Spinal cord (tissue), 10 donors: ENCODE measurements around the gene OSBPL2. TPM values are rescaled to one million over a fixed set of nuclear protein-coding genes. Genes with fewer than 3 reads are reported as not detected.

Source experiments
- DNase-seq, 6 donors: peaks; one replicate each; pipeline versions ENCODE4 v3.0.0 to v3.0.0-alpha.2; 2013 to 2015; ENCODE audit warnings: low spot score in 6 of 6, low read depth in 4 of 6
- H3K27ac ChIP-seq: one replicate; pipeline ENCODE4 v1.5.1; 2013; ENCODE audit warnings: low read depth, low read length, control low read depth
- H3K27me3 ChIP-seq: one replicate; pipeline ENCODE4 v1.6.1; 2013; ENCODE audit warnings: low read length; ENCODE audit not compliant: control insufficient read depth, insufficient read depth
- H3K36me3 ChIP-seq: one replicate; pipeline ENCODE4 v1.6.1; 2013; ENCODE audit warnings: low read length; ENCODE audit not compliant: control insufficient read depth, insufficient read depth
- H3K4me1 ChIP-seq: one replicate; pipeline ENCODE4 v1.6.1; 2013; ENCODE audit warnings: low read length; ENCODE audit not compliant: control insufficient read depth, insufficient read depth
- H3K4me3 ChIP-seq: one replicate; pipeline ENCODE4 v1.5.1; 2013; ENCODE audit warnings: low read depth, low read length, control low read depth
- H3K9me3 ChIP-seq: one replicate; pipeline ENCODE4 v1.6.1; 2013; ENCODE audit warnings: low read length; ENCODE audit not compliant: control insufficient read depth, insufficient read depth
- WGBS: methylation state at CpG from one replicate; pipeline ENCODE4 v1.1.5; 2013; ENCODE audit warnings: missing lambda C conversion rate; ENCODE audit not compliant: insufficient coverage; 5-methylcytosine and 5-hydroxymethylcytosine counted together
- long read RNA-seq, 4 donors: transcript quantifications; one replicate each; lab custom pipeline, GENCODE V29; 2026
- polyA plus RNA-seq, 2 donors: library from polyadenylated mRNA; unstranded; fragments of 120-200 nt; gene quantifications; one replicate each; pipeline ENCODE4 v1.2.1, GENCODE V29; 2013; ENCODE audit not compliant: insufficient read length in 2 of 2
- total RNA-seq, 2 donors: library from RNA; depleted of rRNA in 1 of 2; stranded (reverse); fragments of 120-200 nt in 1 of 2; fragments of >200 nt in 1 of 2; gene quantifications; one replicate each; pipeline versions ENCODE4 v1.2.3 to v1.2.4, GENCODE V29; 2013 to 2014
- donor health status: healthy.

Gene OSBPL2
- 10 to 100 TPM; 37.0 to 39.4 TPM for total RNA-seq
- polyA plus RNA-seq, result 10 to 100 TPM; 48.6 to 52.5 TPM
- long read RNA-seq, donor 1, full-length matches to known transcripts, result 14 of 14 reads
- long read RNA-seq, donor 1, partial matches to known transcripts, result 0 of 14 reads
- long read RNA-seq, donor 1, other reads (novel, unspliced or antisense), result 0 of 14 reads
- long read RNA-seq, donor 2, full-length matches to known transcripts, result 1 of 1 reads
- long read RNA-seq, donor 2, partial matches to known transcripts, result 0 of 1 reads
- long read RNA-seq, donor 2, other reads (novel, unspliced or antisense), result 0 of 1 reads
- long read RNA-seq, donor 3, full-length matches to known transcripts, result 5 of 5 reads
- long read RNA-seq, donor 3, partial matches to known transcripts, result 0 of 5 reads
- long read RNA-seq, donor 3, other reads (novel, unspliced or antisense), result 0 of 5 reads
- long read RNA-seq, donor 4, full-length matches to known transcripts, result 2 of 2 reads
- long read RNA-seq, donor 4, partial matches to known transcripts, result 0 of 2 reads
- long read RNA-seq, donor 4, other reads (novel, unspliced or antisense), result 0 of 2 reads

GRCh38 chr20:62237801-62238568 lies at the start of gene OSBPL2:
OSBPL2 (plus strand) TSS chr20:62238521; CDS start chr20:62256185, 17,664 bp downstream.
- Histone ChIP-seq H3K27me3 (no peaks in the 10 kb centered on the region), H3K27ac (no peak within 1 kb of the TSS), H3K4me1 (peaks cover 59% of the 10 kb centered on the region), H3K36me3 (peaks cover 11% of the 10 kb centered on the region), H3K9me3 (no peaks in the 10 kb centered on the region), H3K4me3 (peak within 1 kb of the TSS; percentile 59)
- peak; percentile 94 to 99 (median 96) for DNase-seq
- 2% methylated on average over 55 of the region's 55 CpGs for WGBS

GRCh38 chr20:62190639-62191411 lies 47.5 kb upstream of the OSBPL2 start:
- no peaks in the 10 kb centered on the region for H3K27me3 ChIP-seq
- H3K4me3 ChIP-seq, result no peak overlapping the region
- peaks cover 42% of the 10 kb centered on the region for H3K36me3 ChIP-seq
- no peak for DNase-seq
- WGBS, result 80% methylated on average over 17 of the region's 25 CpGs
- H3K4me1 ChIP-seq, result peaks cover 6% of the 10 kb centered on the region
- no peak overlapping the region for H3K27ac ChIP-seq
- no peaks in the 10 kb centered on the region for H3K9me3 ChIP-seq

DNA sequence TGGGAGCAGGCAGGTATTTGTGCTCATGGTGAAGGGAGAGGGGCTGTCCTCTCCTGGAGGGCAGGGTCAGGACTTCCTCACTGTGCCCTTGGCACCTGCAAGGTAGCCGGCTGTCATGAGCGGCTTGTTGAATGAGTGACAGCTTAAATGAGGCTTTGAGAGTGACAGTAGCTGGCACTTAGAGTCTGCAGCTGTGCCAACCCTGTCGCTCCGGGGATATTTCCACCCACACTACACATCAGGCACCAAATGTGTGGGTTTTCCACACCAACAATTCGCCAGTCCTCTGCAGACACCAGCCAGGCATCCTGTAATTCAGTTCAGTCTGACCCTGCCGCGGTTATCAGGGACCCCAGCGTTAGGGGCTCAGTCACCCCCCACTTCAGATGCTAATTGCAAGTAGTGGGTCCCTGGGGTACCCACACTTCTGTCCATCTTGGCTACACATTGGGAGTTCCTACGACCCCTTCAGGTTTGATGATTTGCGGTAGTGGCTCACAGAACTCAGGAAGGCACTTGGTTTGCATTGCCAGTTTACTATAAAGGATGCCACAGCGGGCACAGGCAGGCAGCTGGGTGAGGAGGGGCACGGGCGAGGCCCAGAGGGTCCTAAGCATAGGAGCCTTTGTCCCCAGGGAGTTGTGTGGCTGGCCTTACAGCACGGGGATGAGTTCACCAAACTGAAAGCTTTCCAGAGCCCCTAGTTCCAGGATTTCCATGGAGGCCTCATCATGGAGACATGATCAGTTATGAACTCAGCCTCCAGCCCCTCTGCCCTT lies 46.4 kb upstream of the OSBPL2 start:
- no peak overlapping the region for H3K4me3 ChIP-seq
- no peaks in the 10 kb centered on the region for H3K27me3 ChIP-seq
- WGBS, result 89% methylated on average over 13 of the region's 14 CpGs
- peak in 1 of 6 donors; percentile 12 for DNase-seq
- no peaks in the 10 kb centered on the region for H3K9me3 ChIP-seq
- peaks cover 6% of the 10 kb centered on the region for H3K4me1 ChIP-seq
- H3K36me3 ChIP-seq, result peaks cover 50% of the 10 kb centered on the region
- H3K27ac ChIP-seq, result no peak overlapping the region

DNA sequence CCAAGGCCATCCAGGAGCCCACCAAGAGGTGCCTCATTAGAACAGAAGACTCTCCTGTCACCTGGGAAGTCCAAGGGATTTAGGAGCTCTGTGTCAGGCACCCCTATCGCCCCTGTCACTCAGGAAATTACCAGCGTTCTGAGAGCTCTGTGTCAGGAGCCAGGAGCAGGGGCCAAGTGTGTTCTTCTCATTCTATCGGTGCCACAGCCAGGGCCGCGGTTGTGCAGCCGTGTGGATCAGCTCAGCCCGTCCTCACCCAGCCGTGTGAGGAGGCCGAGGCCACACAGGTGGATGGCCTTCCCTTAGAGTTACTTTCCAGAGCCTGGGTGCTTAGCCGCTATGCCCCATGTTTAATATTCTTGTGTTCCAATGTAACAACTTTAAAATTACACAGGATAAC lies 45.7 kb upstream of the OSBPL2 start:
- peaks cover 6% of the 10 kb centered on the region for H3K4me1 ChIP-seq
- H3K9me3 ChIP-seq, result no peaks in the 10 kb centered on the region
- no peak overlapping the region for H3K4me3 ChIP-seq
- no peak for DNase-seq
- peaks cover 51% of the 10 kb centered on the region for H3K36me3 ChIP-seq
- H3K27me3 ChIP-seq, result no peaks in the 10 kb centered on the region
- WGBS, result 89% methylated on average over 8 of the region's 10 CpGs
- no peak overlapping the region for H3K27ac ChIP-seq

- no peak overlapping the region for H3K27ac ChIP-seq
- 86% methylated on average over 19 of the region's 29 CpGs for WGBS
- H3K27me3 ChIP-seq, result no peaks in the 10 kb centered on the region
- DNase-seq, result no peak
- H3K9me3 ChIP-seq, result no peaks in the 10 kb centered on the region
- H3K4me1 ChIP-seq, result peaks cover 6% of the 10 kb centered on the region
- no peak overlapping the region for H3K4me3 ChIP-seq
- H3K36me3 ChIP-seq, result peaks cover 58% of the 10 kb centered on the region
These were observed 45.0 kb upstream of the OSBPL2 start for GRCh38 chr20:62193079-62194025.

DNA sequence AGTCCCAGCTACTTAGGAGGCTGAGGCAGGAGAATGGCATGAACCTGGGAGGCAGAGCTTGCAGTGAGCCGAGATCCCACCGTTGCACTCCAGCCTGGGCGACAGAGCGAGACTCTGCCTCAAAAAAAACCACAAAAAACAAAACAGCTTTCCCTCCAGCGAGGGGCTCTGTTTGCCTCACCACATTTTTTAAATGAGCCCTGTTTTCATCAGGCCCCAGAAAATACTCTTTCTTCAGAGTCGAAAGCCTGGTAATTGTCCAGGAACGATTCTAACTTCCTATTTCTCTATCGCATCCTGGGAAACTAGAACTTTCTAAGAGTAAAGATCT lies 43.3 kb upstream of the OSBPL2 start:
- Histone ChIP-seq H3K9me3 (no peaks in the 10 kb centered on the region), H3K4me3 (no peak overlapping the region), H3K36me3 (peaks cover 68% of the 10 kb centered on the region), H3K27ac (no peak overlapping the region), H3K27me3 (no peaks in the 10 kb centered on the region), H3K4me1 (peaks cover 6% of the 10 kb centered on the region)
- no peak for DNase-seq
- WGBS, result 74% methylated on average over 4 of the region's 8 CpGs

DNA sequence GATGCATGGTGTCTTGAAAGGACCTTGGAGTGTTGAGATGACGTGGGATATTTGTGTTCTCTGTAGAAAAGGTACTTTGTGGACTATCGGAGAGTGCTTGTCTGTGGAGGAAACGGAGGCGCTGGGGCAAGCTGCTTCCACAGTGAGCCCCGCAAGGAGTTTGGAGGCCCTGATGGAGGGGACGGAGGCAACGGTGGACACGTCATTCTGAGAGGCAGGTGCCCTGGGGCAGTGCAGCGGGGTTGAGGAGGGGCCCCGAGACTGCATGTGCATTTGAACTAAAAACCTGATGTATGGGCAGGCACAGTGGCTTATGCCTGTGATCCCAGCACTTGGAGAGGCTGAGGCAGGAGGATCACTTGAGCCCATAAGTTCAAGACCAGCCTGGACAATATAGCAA lies 42.6 kb upstream of the OSBPL2 start:
- H3K4me1 ChIP-seq, result peaks cover 6% of the 10 kb centered on the region
- no peak for DNase-seq
- H3K36me3 ChIP-seq, result peaks cover 70% of the 10 kb centered on the region
- no peak overlapping the region for H3K4me3 ChIP-seq
- no peaks in the 10 kb centered on the region for H3K9me3 ChIP-seq
- WGBS, result 96% methylated on average over 10 of the region's 10 CpGs
- H3K27me3 ChIP-seq, result no peaks in the 10 kb centered on the region
- no peak overlapping the region for H3K27ac ChIP-seq

DNA sequence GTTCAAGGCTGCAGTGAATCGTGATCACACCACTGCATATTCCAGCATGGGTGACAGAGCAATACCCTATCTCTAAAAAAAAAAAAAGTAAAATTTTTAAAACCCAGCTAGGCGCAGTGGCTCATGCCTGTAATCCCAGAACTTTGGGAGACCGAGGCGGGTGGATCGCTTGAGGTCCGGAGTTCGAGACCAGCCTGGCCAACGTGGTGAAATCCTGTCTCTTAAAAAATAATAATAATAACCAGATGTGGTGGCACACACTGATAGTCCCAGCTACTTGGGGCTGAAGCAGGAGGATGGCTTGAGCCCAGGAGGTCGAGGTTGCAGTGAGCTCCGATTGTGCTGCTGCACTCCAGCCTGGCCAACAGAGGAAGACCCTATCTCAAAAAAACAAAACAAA lies 42.0 kb upstream of the OSBPL2 start:
- H3K9me3 ChIP-seq, result no peaks in the 10 kb centered on the region
- H3K4me3 ChIP-seq, result no peak overlapping the region
- WGBS, result no CpG with 5 or more reads among the region's 10 CpGs
- peaks cover 6% of the 10 kb centered on the region for H3K4me1 ChIP-seq
- peaks cover 70% of the 10 kb centered on the region for H3K36me3 ChIP-seq
- DNase-seq, result no peak
- H3K27me3 ChIP-seq, result no peaks in the 10 kb centered on the region
- no peak overlapping the region for H3K27ac ChIP-seq
